Mononuclear cell (primary cell): ENCODE results near the gene SLC8B1. TPM values are rescaled to one million over a fixed set of nuclear protein-coding genes. Genes with fewer than 3 reads are reported as not detected.

Source experiments
- H3K27me3 ChIP-seq: 2 replicates; pipeline ENCODE4 v1.6.0; 2011; ENCODE audit warnings: low read length, control low read depth; ENCODE audit not compliant: insufficient read depth
- H3K4me1 ChIP-seq: 2 replicates; pipeline ENCODE4 v1.5.1; 2011; ENCODE audit warnings: mild to moderate bottlenecking, low read length, control low read depth; ENCODE audit not compliant: insufficient read depth
- H3K4me3 ChIP-seq: 2 replicates; pipeline ENCODE4 v1.5.1; 2011; ENCODE audit warnings: mild to moderate bottlenecking, low read length, moderate library complexity
- H3K9me3 ChIP-seq: 2 replicates; pipeline ENCODE4 v1.5.1; 2011; ENCODE audit warnings: low read depth, mild to moderate bottlenecking, control low read depth, low read length
- total RNA-seq: library from RNA; depleted of rRNA; stranded (reverse); fragments of >200 nt; gene quantifications from one replicate; pipeline ENCODE4 v1.2.3, GENCODE V29; 2012

SLC8B1 gene
- total RNA-seq, 1 donor: 51.2 TPM

GRCh38 chr12:113297621-113298471 is 37.1 kb downstream of the SLC8B1 start:
- H3K27me3 ChIP-seq: no peaks in the 10 kb centered on the region
- H3K4me3 ChIP-seq: no peak overlapping the region
- peaks cover 4% of the 10 kb centered on the region for H3K4me1 ChIP-seq
- H3K9me3 ChIP-seq: no peaks in the 10 kb centered on the region

DNA sequence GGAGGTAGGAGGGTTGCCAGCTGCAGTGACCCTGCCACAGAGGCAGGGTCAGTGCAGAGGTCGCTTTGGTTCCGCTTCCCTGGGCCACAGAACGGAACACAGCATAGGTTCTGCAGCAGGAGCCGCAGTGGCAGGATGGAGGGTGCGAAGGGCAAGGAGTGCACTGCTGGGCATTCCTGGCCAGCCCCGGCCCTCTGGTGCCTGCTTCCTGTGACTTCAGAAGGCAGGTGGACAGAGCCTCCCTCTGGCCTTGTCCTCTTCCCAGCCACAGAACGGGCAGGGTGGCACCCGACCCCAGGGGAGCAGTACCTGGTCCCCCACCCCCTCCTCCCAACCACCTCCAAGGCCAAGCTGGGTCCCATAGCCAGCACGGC is 37.7 kb downstream of the SLC8B1 start:
- Histone ChIP-seq H3K4me3 (no peak overlapping the region), H3K4me1 (no peaks in the 10 kb centered on the region), H3K27me3 (no peaks in the 10 kb centered on the region), H3K9me3 (no peaks in the 10 kb centered on the region)

DNA sequence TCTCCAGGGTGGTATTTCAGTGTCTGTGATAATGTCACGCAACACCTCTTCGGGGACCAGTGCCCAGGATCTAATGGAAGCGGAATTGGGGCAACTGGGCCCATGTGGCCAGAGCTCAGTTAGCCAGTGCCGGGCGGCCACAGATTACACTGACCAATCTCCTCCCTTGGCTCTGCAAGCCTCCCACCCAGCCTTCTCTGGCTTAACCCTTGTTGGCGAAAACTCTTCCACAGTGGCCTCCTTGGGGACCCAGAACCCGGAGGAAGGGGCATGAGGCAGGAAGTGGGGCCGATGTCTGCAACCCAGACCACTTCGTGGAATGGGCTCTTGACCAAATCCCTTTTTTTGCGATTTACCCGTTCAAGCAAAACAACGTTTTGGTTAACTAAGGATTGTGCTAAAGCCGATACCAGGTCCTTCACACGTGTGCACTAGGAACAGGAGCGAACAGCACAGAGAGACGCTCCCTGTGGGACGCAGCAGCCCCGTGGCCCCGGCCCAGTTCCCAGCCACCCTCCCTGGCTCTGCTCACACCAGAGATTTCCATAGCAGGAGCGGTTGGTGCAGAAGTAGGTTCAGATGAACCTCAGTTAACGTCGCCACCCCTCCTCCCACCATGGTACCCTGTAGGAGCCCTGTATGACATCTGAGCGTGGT is 38.2 kb downstream of the SLC8B1 start:
- no peak overlapping the region for H3K4me3 ChIP-seq
- H3K4me1 ChIP-seq: no peaks in the 10 kb centered on the region
- H3K27me3 ChIP-seq: no peaks in the 10 kb centered on the region
- H3K9me3 ChIP-seq: no peaks in the 10 kb centered on the region

- H3K9me3 ChIP-seq: no peaks in the 10 kb centered on the region
- no peak overlapping the region for H3K4me3 ChIP-seq
- no peaks in the 10 kb centered on the region for H3K4me1 ChIP-seq
- H3K27me3 ChIP-seq: no peaks in the 10 kb centered on the region
Measured at GRCh38 chr12:113295886-113296556, 38.9 kb downstream of the SLC8B1 start.

GRCh38 chr12:113293100-113293499 is 41.8 kb downstream of the SLC8B1 start:
- no peaks in the 10 kb centered on the region for H3K4me1 ChIP-seq
- H3K9me3 ChIP-seq: no peaks in the 10 kb centered on the region

GRCh38 chr12:113292547-113292946 is 42.4 kb downstream of the SLC8B1 start:
- Histone ChIP-seq H3K4me1 (no peaks in the 10 kb centered on the region), H3K9me3 (no peaks in the 10 kb centered on the region), H3K27me3 (no peaks in the 10 kb centered on the region), H3K4me3 (no peak overlapping the region)

More at GRCh38 chr12:113293100-113293499, 41.8 kb downstream of the SLC8B1 start:
- no peaks in the 10 kb centered on the region for H3K27me3 ChIP-seq
- no peak overlapping the region for H3K4me3 ChIP-seq

DNA sequence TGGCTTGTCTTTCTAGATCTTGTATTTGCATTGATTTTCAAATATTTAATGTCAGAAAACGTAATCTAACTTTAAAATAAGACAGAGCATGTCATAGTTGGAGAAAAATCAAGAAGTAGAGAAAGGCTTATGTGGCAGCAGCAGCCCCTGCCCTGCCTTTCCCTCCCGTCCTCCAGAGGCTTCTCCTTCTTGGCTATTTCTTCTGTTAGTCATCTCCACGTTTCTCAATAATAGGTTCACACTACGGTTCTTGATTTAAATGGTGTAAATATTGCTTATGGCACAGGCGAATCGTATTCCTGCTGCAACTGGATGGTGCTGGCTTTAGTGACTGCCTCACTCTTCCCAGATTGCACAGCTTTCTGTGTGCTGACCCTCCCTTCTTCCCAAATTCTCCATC is 42.8 kb downstream of the SLC8B1 start:
- Histone ChIP-seq H3K4me1 (no peaks in the 10 kb centered on the region), H3K9me3 (no peaks in the 10 kb centered on the region), H3K27me3 (no peaks in the 10 kb centered on the region)

DNA sequence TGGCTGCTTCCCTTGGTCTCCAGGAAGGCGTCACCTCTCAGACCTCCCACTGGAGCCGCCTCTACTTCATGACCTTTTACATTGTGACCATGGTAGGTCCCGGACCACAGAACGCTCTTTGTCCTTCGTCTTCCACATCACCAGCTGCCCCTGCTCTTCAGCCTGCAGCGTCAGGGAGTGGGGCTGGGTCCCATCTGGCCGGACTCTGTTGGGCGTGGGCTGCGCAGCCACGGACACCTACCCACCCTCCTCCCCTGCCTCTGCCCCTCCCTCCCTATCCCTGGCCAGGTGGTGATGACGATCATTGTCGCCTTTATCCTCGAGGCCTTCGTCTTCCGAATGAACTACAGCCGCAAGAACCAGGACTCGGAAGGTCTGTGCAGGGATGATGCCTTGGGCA is 43.3 kb downstream of the SLC8B1 start:
- H3K27me3 ChIP-seq: no peaks in the 10 kb centered on the region
- no peaks in the 10 kb centered on the region for H3K4me1 ChIP-seq

More for the DNA sequence above, 42.8 kb downstream of the SLC8B1 start:
- H3K4me3 ChIP-seq: no peak overlapping the region

DNA sequence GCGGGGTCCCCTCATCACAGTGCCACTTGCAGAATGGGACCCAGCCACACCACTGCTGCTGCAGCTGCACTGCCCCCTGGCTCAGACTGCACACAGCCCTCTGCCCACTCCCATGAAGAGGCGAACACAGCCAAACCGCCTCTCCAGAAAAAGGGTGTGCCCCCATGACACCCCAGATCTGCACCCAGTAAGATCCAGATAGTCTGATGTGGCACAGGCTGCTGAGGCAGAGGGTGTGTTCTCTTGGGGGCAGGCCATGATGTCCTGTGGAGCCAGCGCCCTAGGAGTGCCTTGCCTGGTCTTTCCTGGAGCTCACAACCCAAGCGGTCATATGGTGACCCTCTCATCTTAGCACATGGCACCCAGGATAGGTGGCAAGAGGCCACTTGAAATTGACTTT is 44.4 kb downstream of the SLC8B1 start:
- Histone ChIP-seq H3K4me3 (no peak overlapping the region), H3K9me3 (no peaks in the 10 kb centered on the region), H3K27me3 (no peaks in the 10 kb centered on the region), H3K4me1 (no peaks in the 10 kb centered on the region)

More for the DNA sequence above, 43.3 kb downstream of the SLC8B1 start:
- no peak overlapping the region for H3K4me3 ChIP-seq
- H3K9me3 ChIP-seq: no peaks in the 10 kb centered on the region

DNA sequence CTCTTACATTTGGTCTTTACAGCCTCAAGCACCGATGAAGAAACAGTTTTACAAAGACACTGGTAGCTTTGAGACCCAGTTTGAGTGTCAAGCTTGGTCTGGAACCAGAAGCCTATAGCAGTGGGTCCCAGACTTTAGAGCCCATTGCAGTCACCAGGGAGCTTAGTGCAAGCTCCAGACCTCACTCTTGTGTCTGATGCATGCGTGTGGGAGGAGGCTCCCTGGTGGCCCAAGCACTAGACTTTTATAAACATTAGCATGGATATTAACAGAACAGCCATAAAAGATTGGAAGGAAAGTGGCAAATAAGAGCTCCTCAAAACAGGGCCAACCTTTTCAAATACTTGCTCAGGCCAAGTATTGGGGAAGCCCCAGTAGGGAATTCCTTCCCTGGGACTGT is 45.5 kb downstream of the SLC8B1 start:
- no peaks in the 10 kb centered on the region for H3K4me1 ChIP-seq
- no peaks in the 10 kb centered on the region for H3K9me3 ChIP-seq
- no peak overlapping the region for H3K4me3 ChIP-seq
- no peaks in the 10 kb centered on the region for H3K27me3 ChIP-seq

DNA sequence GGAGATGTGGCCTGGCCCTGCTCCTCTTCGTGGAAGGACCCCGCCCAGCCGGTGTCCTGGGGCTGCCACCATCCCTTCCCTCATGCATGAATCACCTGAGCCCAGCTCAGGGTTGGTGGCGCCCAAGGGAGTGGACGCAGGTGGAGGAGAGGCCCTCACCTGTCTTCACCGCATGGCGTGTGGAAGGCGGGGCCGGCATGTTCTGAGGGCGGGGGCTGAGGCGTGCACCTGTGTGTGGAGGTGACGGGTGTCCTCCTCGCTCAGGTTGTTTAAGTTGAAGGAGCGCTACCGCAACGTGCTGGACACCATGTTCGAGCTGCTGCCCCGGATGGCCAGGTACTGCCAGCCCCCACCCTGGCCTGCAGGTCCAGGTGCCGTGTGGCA is 47.0 kb downstream of the SLC8B1 start:
- Histone ChIP-seq H3K4me3 (no peak overlapping the region), H3K27me3 (no peaks in the 10 kb centered on the region), H3K4me1 (no peaks in the 10 kb centered on the region), H3K9me3 (no peaks in the 10 kb centered on the region)

DNA sequence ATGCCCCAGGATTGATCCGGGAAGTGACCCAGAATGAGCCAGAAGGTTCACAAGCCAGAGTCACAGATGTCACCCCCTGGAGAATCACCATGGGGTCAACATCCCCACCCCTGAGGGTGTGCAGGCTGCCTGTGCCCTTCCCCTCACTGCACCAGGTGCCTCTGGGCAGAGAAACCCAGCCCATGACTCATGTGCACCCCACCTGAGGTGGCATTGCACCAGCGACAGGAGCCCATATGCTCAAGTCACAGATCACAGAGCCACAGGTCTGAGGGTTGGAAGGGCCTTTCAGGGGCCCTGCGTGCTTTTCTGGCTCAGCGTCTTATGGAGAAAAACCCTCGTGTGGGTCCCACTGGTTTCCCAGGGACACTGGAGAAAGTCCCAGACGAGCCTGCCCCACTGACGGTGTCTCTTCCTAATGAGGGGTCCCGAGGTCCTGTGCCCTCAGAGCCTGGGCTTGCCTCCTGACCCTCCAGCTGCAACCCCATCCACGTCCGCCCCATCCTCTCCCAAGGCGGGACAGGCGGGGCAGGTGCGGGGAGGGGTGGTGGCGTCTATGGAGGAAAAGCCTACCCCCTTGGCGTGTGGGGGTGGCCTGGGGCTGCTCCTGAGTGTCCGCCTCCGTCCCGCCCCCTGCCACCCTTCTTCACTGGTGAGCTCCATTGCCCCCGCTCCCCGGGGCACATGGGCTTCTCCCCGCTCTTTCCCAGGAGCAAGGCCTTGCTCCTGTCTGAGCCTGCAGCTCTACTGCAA is 47.6 kb downstream of the SLC8B1 start:
- no peak overlapping the region for H3K4me3 ChIP-seq
- H3K4me1 ChIP-seq: no peaks in the 10 kb centered on the region
- no peaks in the 10 kb centered on the region for H3K27me3 ChIP-seq
- no peaks in the 10 kb centered on the region for H3K9me3 ChIP-seq

GRCh38 chr12:113286712-113287111 is 48.2 kb downstream of the SLC8B1 start:
- H3K4me3 ChIP-seq: no peak overlapping the region
- H3K9me3 ChIP-seq: no peaks in the 10 kb centered on the region
- H3K4me1 ChIP-seq: no peaks in the 10 kb centered on the region
- no peaks in the 10 kb centered on the region for H3K27me3 ChIP-seq

- Histone ChIP-seq H3K4me1 (no peaks in the 10 kb centered on the region), H3K9me3 (no peaks in the 10 kb centered on the region), H3K27me3 (no peaks in the 10 kb centered on the region), H3K4me3 (no peak overlapping the region)
Measured at GRCh38 chr12:113285679-113286610, 49.0 kb downstream of the SLC8B1 start.
